ENCODE data around the gene LRIG2. TPM values are rescaled to one million over a fixed set of nuclear protein-coding genes. Genes with fewer than 3 reads are reported as not detected.

The LRIG2 gene
- total RNA-seq, 1 experiment from 2014 or later, result 7.2 TPM

- H3K4me3 ChIP-seq, result no peak overlapping the region
- H3K9me3 ChIP-seq (replicated peaks), result no peaks in the 10 kb centered on the region
- no peaks in the 10 kb centered on the region for H3K27me3 ChIP-seq (replicated peaks)
- no peaks in the 10 kb centered on the region for H3K4me1 ChIP-seq (replicated peaks)
- DNase-seq (ENCODE audit: low read depth in 1 of 2, low spot score in 2 of 2), result no peak
- peaks cover 24% of the 10 kb centered on the region for H3K36me3 ChIP-seq
- H3K27ac ChIP-seq, result no peak overlapping the region
Measured at GRCh38 chr1:113086541-113086940, 13.5 kb downstream of the LRIG2 start.

GRCh38 chr1:113088972-113089371 lies 16.0 kb downstream of the LRIG2 start:
- Histone ChIP-seq H3K27ac (no peak overlapping the region), H3K9me3 (replicated peaks) (no peaks in the 10 kb centered on the region)
- DNase-seq (ENCODE audit: low read depth in 1 of 2, low spot score in 2 of 2), result no peak

GRCh38 chr1:113090051-113090450 lies 17.1 kb downstream of the LRIG2 start:
- Histone ChIP-seq H3K27ac (no peak overlapping the region), H3K4me1 (replicated peaks) (no peaks in the 10 kb centered on the region), H3K4me3 (no peak overlapping the region), H3K36me3 (peaks cover 36% of the 10 kb centered on the region), H3K27me3 (replicated peaks) (no peaks in the 10 kb centered on the region), H3K9me3 (replicated peaks) (no peaks in the 10 kb centered on the region)
- DNase-seq (ENCODE audit: low read depth in 1 of 2, low spot score in 2 of 2), result no peak

More at GRCh38 chr1:113088972-113089371, 16.0 kb downstream of the LRIG2 start:
- H3K4me3 ChIP-seq, result no peak overlapping the region
- H3K36me3 ChIP-seq, result peaks cover 35% of the 10 kb centered on the region
- no peaks in the 10 kb centered on the region for H3K27me3 ChIP-seq (replicated peaks)
- H3K4me1 ChIP-seq (replicated peaks), result no peaks in the 10 kb centered on the region

- Histone ChIP-seq H3K4me3 (no peak overlapping the region), H3K27me3 (replicated peaks) (no peaks in the 10 kb centered on the region), H3K4me1 (replicated peaks) (no peaks in the 10 kb centered on the region), H3K36me3 (peaks cover 48% of the 10 kb centered on the region), H3K27ac (no peak overlapping the region), H3K9me3 (replicated peaks) (no peaks in the 10 kb centered on the region)
- DNase-seq (ENCODE audit: low read depth in 1 of 2, low spot score in 2 of 2), result no peak
Measured at GRCh38 chr1:113091988-113092594, 19.1 kb downstream of the LRIG2 start.

GRCh38 chr1:113094506-113094905 lies 21.5 kb downstream of the LRIG2 start:
- Histone ChIP-seq H3K36me3 (peaks cover 67% of the 10 kb centered on the region), H3K27ac (no peak overlapping the region), H3K4me3 (no peak overlapping the region), H3K4me1 (replicated peaks) (no peaks in the 10 kb centered on the region), H3K9me3 (replicated peaks) (no peaks in the 10 kb centered on the region), H3K27me3 (replicated peaks) (no peaks in the 10 kb centered on the region)
- DNase-seq (ENCODE audit: low read depth in 1 of 2, low spot score in 2 of 2), result no peak

- Histone ChIP-seq H3K4me3 (no peak overlapping the region), H3K9me3 (replicated peaks) (no peaks in the 10 kb centered on the region), H3K36me3 (peaks cover 80% of the 10 kb centered on the region), H3K27ac (no peak overlapping the region), H3K27me3 (replicated peaks) (no peaks in the 10 kb centered on the region), H3K4me1 (replicated peaks) (no peaks in the 10 kb centered on the region)
- no peak for DNase-seq (ENCODE audit: low read depth in 1 of 2, low spot score in 2 of 2)
Measured at GRCh38 chr1:113095790-113096455, 22.9 kb downstream of the LRIG2 start.

DNA sequence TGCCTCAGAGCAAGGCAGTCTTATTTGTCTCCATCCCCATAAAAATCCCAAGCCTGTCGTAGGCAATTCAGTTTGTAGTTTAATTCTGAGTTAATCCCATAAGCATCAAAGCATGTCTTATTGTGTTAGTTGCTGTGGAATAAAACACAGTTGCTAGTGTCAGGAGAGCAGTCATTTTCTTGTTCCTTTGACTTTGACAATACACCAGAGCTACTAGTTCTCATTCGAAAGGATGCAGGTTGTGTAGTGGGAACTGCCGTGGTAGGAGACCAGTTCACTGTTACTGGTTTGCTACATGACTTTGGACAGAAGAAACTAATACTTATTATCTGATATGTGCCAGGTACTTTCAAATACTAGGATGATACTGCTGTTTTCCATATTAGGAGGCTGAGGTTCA lies 23.5 kb downstream of the LRIG2 start:
- Histone ChIP-seq H3K9me3 (replicated peaks) (no peaks in the 10 kb centered on the region), H3K36me3 (peaks cover 85% of the 10 kb centered on the region), H3K4me1 (replicated peaks) (no peaks in the 10 kb centered on the region), H3K27ac (no peak overlapping the region), H3K27me3 (replicated peaks) (no peaks in the 10 kb centered on the region), H3K4me3 (no peak overlapping the region)
- no peak for DNase-seq (ENCODE audit: low read depth in 1 of 2, low spot score in 2 of 2)

GRCh38 chr1:113101588-113101987 lies 28.6 kb downstream of the LRIG2 start:
- no peaks in the 10 kb centered on the region for H3K9me3 ChIP-seq (replicated peaks)
- no peaks in the 10 kb centered on the region for H3K4me1 ChIP-seq (replicated peaks)
- no peak overlapping the region for H3K27ac ChIP-seq
- DNase-seq (ENCODE audit: low read depth in 1 of 2, low spot score in 2 of 2), result no peak
- H3K27me3 ChIP-seq (replicated peaks), result no peaks in the 10 kb centered on the region
- H3K36me3 ChIP-seq, result peaks cover 83% of the 10 kb centered on the region
- H3K4me3 ChIP-seq, result no peak overlapping the region

DNA sequence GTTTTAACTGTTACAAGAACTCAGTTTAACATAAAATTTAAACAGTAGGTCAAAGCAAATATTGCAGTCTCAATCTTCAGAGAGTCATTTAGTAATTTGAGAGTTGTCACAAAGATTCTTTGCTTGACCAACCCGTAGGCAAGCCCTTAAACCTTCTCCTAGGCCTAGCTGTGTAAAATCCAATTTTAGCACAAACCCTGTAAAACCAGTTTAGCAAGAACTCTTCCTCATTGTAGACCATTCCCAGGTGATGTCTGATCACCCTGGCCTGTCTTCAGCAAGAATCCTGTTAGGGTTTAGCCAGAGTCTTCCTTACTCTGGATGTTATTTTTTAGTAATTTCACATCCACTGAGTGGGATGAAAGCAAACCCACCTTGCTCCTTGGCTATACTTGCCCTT lies 30.1 kb downstream of the LRIG2 start:
- Histone ChIP-seq H3K4me1 (replicated peaks) (no peaks in the 10 kb centered on the region), H3K27ac (no peak overlapping the region), H3K4me3 (no peak overlapping the region), H3K9me3 (replicated peaks) (no peaks in the 10 kb centered on the region), H3K27me3 (replicated peaks) (no peaks in the 10 kb centered on the region), H3K36me3 (peaks cover 83% of the 10 kb centered on the region)
- no peak for DNase-seq (ENCODE audit: low read depth in 1 of 2, low spot score in 2 of 2)

DNA sequence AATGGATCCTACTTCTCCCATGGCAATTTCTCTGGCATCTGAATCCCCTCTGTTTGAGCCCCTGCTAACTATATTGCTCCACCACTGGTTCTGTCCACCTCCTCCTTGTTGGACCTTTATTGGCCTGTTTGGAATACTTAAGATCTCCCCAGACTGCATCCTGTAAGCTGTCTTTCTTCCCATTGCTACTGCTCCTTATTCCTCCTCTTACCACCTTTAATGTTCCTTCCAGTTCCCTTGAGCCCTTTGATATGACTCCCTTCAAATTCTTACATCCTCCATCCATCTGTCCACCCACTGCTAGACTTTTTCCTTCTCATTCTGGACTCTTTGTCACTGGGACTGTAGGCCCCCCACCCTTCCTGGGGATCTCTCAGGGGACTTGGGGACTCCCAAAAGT lies 31.0 kb downstream of the LRIG2 start:
- Histone ChIP-seq H3K36me3 (peaks cover 76% of the 10 kb centered on the region), H3K9me3 (replicated peaks) (no peaks in the 10 kb centered on the region), H3K27ac (no peak overlapping the region), H3K4me1 (replicated peaks) (no peaks in the 10 kb centered on the region), H3K27me3 (replicated peaks) (no peaks in the 10 kb centered on the region), H3K4me3 (no peak overlapping the region)
- DNase-seq (ENCODE audit: low read depth in 1 of 2, low spot score in 2 of 2), result no peak

DNA sequence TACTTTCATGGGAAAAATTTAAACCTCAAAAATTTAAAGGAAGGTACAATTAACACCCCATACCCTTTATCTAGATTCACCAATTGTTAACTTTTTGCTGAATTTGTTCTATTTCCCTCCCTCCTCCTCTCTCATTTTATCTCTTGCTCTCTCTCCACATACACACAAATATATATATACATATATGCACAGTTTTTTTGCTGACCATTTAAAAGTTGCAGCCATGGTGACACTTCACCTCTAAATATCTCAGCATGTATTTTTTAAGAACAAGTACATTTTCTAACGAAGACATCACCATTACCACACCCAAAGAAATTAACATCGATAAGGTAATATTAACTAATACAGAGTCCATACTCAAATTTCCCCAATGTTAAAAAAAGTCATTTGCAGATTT lies 33.9 kb downstream of the LRIG2 start:
- H3K27ac ChIP-seq, result no peak overlapping the region
- peaks cover 10% of the 10 kb centered on the region for H3K4me1 ChIP-seq (replicated peaks)
- DNase-seq (ENCODE audit: low read depth in 1 of 2, low spot score in 2 of 2), result no peak
- H3K27me3 ChIP-seq (replicated peaks), result no peaks in the 10 kb centered on the region
- peaks cover 75% of the 10 kb centered on the region for H3K36me3 ChIP-seq
- no peak overlapping the region for H3K4me3 ChIP-seq
- no peaks in the 10 kb centered on the region for H3K9me3 ChIP-seq (replicated peaks)

DNA sequence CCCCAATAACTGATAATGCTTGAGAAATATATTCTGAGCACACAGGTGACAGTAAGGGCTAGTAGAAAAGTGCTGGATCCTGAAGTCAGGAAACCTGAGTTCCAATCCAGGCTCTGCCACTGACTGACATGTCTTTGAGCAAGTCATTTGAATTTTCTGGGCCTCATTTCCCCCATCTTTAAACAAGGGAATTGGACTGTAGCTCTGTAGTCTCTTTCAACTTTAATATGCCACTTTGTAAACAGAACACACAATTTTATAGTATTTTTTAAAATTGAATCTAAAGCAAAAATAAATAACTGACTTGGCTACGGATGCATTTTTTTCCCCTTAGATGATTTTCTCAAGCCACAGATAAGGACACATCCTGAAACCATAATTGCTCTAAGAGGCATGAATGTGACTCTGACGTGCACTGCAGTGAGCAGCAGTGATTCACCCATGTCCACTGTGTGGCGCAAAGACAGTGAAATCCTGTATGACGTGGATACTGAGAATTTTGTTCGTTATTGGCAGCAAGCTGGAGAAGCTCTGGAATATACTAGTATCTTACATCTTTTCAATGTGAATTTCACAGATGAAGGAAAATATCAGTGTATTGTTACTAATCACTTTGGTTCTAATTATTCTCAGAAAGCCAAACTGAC lies 37.0 kb downstream of the LRIG2 start:
- H3K27ac ChIP-seq, result peak overlapping the region; percentile 78
- no peaks in the 10 kb centered on the region for H3K27me3 ChIP-seq (replicated peaks)
- peak; percentile 71 to 75 for DNase-seq (ENCODE audit: low read depth in 1 of 2, low spot score in 2 of 2)
- no peaks in the 10 kb centered on the region for H3K9me3 ChIP-seq (replicated peaks)
- peaks cover 10% of the 10 kb centered on the region for H3K4me1 ChIP-seq (replicated peaks)
- no peak overlapping the region for H3K4me3 ChIP-seq
- H3K36me3 ChIP-seq, result peaks cover 73% of the 10 kb centered on the region

GRCh38 chr1:113118266-113118665 lies 45.3 kb downstream of the LRIG2 start:
- peaks cover 86% of the 10 kb centered on the region for H3K36me3 ChIP-seq
- no peaks in the 10 kb centered on the region for H3K4me1 ChIP-seq (replicated peaks)
- no peaks in the 10 kb centered on the region for H3K27me3 ChIP-seq (replicated peaks)
- no peak overlapping the region for H3K4me3 ChIP-seq
- H3K9me3 ChIP-seq (replicated peaks), result no peaks in the 10 kb centered on the region
- no peak overlapping the region for H3K27ac ChIP-seq
- DNase-seq (ENCODE audit: low read depth in 1 of 2, low spot score in 2 of 2), result no peak

- Histone ChIP-seq H3K4me3 (no peak overlapping the region), H3K27me3 (replicated peaks) (no peaks in the 10 kb centered on the region), H3K36me3 (peaks cover 81% of the 10 kb centered on the region)
Measured at GRCh38 chr1:113123737-113124136, 50.7 kb downstream of the LRIG2 start.

More at GRCh38 chr1:113123737-113124136, 50.7 kb downstream of the LRIG2 start:
- Histone ChIP-seq H3K9me3 (replicated peaks) (no peaks in the 10 kb centered on the region), H3K27ac (no peak overlapping the region), H3K4me1 (replicated peaks) (no peaks in the 10 kb centered on the region)
- DNase-seq (ENCODE audit: low read depth in 1 of 2, low spot score in 2 of 2), result no peak
